Fibroblast of skin of left quadriceps (primary cell): ENCODE results near the gene FKBP3.
"Not testable (repeated sequence)": the region's sequence is repeated elsewhere in the genome, so short reads cannot be mapped to it uniquely, and the experiment has no call there.

ENCODE experiments used
- DNase-seq, 2 experiments: peaks; one replicate each; pipeline ENCODE4 v3.0.0-alpha.2; 2013; ENCODE audit warnings: low read depth in 2 of 2

FKBP3 gene

GRCh38 chr14:45112896-45113781, 21.1 kb downstream of the FKBP3 start:
- DNase-seq = no peak

GRCh38 chr14:45104561-45104960, 29.7 kb downstream of the FKBP3 start:
- no peak for DNase-seq

- DNase-seq = no peak
Measured at GRCh38 chr14:45103806-45104205, 30.5 kb downstream of the FKBP3 start.

- DNase-seq = no peak
Measured at GRCh38 chr14:45096218-45096617, 38.1 kb downstream of the FKBP3 start.

- no peak for DNase-seq
Measured at GRCh38 chr14:45095143-45095542, 39.1 kb downstream of the FKBP3 start.

- DNase-seq = no peak
Measured at GRCh38 chr14:45094275-45094674, 40.0 kb downstream of the FKBP3 start.

GRCh38 chr14:45091710-45092109, 42.6 kb downstream of the FKBP3 start:
- no peak for DNase-seq

GRCh38 chr14:45089813-45090212, 44.5 kb downstream of the FKBP3 start:
- DNase-seq = no peak

- DNase-seq = no peak
Measured at GRCh38 chr14:45084946-45085346, 49.3 kb downstream of the FKBP3 start.

GRCh38 chr14:45083976-45084722, 50.1 kb downstream of the FKBP3 start, which contains the start of gene PRPF39:
PRPF39 (plus strand) TSS chr14:45084116; CDS start chr14:45095240, 11,124 bp downstream.
- DNase-seq = peak; percentile 80 to 81

GRCh38 chr14:45083617-45083975, 50.7 kb downstream of the FKBP3 start:
- no peak for DNase-seq

- no peak for DNase-seq
Measured at GRCh38 chr14:45082420-45082819, 51.9 kb downstream of the FKBP3 start.

- not testable (repeated sequence) for DNase-seq
Measured at GRCh38 chr14:45081096-45081495, 53.2 kb downstream of the FKBP3 start.

GRCh38 chr14:45080416-45080968, 53.8 kb downstream of the FKBP3 start:
- not testable (repeated sequence) for DNase-seq

- DNase-seq = no peak
Measured at GRCh38 chr14:45078323-45078722, 56.0 kb downstream of the FKBP3 start.

GRCh38 chr14:45073231-45073879, 60.9 kb downstream of the FKBP3 start:
- no peak for DNase-seq

GRCh38 chr14:45072126-45072525, 62.2 kb downstream of the FKBP3 start:
- DNase-seq = no peak

GRCh38 chr14:45070215-45070614, 64.1 kb downstream of the FKBP3 start:
- no peak for DNase-seq

GRCh38 chr14:45068396-45068795, 65.9 kb downstream of the FKBP3 start:
- no peak for DNase-seq

- no peak for DNase-seq
Measured at GRCh38 chr14:45066667-45067066, 67.6 kb downstream of the FKBP3 start.

GRCh38 chr14:45065956-45066355, 68.3 kb downstream of the FKBP3 start:
- no peak for DNase-seq
